Inferior parietal cortex (tissue), 1 donor: Measurements from ENCODE around the gene PARS2.

Source experiments
- DNase-seq: peaks from one replicate; pipeline ENCODE4 v3.0.0-alpha.2; 2016; ENCODE audit errors: extremely low spot score

The PARS2 gene

DNA sequence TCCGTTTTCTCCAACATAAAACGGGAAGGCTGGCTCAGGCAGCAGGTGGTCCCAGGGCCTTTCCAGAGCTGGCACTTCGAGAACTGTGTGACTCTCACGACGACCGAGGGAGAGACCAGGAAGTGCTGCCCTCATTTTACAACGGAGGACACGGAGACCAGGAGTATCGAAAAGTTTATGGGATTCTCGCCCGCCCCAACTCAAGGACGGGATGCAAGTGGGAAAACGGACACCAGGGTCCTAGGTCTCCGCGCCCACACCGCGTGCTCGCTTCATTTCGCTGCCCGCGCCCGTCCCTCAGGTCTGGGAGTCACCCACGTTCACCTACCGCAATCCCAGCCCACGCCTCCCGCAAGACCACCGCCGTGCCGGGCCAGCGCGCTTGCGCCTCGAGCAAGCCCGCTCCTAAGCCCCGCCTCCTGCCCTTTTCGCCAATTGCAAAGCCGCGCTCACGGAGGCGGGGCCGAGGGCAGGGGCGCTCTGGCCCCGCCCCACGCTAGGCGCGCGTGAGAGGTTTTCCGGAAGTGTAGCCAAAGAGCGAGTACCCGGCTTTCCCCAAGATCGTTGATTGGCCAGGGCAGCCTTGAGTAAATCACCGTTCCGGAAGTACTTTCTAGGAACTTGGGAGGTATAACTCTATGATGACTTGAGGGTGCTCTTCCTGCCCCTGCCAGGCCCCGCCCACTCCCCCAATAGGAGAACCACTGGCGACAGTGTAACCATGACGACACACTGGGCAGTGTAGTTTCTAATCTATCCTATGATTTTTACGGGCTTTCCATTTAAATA lies at the start of gene PARS2:
Gene PARS2, minus strand, starts transcription at position 391 of the 789 bp plus-strand sequence. CDS start 5,362 bp downstream, outside the sequence.
- DNase-seq: peak; percentile 100

DNA sequence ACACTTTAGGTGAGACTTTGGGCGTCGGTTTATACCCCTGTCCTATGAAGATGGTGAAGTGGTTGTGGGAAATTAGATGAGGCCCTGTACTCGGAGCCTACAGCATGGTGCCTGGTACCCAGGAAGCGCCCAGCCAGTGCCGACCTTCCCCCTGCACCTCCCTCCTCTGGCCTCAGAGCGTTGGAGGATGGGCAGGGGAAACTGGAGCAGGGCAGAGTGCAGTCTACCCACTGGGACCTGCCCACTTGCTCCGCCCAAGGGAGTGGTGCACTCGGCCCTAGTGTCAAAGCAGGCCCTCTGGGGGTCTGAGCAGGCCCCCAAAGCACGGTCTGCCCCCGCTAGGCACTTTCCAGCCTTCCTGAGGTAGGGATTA lies 49.8 kb upstream of the PARS2 start:
- no peak for DNase-seq

DNA sequence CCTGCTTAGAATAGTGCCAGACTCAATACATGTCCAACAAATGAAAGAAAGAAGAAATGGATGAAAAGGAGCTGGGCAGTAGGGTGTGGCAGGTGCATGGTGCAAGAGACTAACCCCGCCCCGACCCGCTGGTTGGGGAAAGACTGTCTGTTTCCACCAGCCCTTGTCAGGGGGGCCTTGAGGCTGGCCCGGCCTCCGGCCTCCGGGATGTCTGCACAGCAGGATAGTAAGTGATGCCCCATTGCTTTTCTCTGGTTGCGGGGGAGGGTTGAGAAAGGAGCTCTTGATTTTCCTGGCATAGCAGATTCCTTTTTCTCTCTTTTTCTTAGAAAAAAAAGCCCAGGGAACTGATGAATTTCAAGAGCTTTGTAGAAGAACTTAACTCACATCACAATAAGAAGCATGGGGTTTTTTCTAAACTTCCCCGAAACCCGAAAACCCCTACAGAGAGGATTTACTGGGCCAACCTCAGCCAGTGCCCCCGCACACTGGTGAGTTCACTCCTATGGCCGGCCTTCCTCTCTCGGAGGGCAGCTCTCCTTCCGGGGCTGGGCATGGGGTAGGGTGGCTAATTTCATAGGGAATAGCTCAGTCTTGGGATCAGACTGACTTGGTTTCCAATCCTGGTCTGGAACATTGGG lies 49.3 kb upstream of the PARS2 start:
- DNase-seq: no peak

DNA sequence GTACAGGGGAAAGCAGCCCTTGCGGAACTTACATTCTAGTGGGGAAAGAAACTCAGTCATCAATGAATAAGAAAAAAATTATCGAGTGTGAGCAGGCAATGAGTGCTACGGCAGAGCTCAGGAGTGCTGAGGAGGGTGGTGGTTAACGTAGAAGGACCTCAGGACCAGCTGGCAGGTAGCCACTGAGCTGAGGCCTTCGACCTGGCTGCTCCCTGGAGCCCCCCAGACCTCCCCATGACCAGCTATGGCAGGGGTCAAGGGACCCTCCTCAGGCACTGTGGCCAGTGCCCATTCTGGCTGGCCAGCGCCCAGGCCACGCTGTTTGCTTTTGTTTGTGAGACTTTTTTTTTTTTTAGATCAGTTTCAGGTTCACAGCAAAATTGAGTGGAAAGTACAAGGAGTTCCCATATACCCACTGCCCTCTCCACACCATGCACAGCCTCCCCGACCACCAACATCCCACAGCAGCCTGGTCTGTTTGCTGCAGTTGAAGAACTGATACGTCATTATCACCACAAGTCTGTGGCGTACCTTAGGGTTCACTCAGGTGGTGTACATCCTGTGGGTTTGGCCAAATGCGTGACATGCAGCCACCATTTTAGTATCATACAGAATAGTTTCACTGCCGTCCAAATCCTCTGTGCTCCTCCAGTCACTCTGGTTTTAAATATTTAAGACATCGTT lies 48.6 kb upstream of the PARS2 start:
- DNase-seq: no peak

DNA sequence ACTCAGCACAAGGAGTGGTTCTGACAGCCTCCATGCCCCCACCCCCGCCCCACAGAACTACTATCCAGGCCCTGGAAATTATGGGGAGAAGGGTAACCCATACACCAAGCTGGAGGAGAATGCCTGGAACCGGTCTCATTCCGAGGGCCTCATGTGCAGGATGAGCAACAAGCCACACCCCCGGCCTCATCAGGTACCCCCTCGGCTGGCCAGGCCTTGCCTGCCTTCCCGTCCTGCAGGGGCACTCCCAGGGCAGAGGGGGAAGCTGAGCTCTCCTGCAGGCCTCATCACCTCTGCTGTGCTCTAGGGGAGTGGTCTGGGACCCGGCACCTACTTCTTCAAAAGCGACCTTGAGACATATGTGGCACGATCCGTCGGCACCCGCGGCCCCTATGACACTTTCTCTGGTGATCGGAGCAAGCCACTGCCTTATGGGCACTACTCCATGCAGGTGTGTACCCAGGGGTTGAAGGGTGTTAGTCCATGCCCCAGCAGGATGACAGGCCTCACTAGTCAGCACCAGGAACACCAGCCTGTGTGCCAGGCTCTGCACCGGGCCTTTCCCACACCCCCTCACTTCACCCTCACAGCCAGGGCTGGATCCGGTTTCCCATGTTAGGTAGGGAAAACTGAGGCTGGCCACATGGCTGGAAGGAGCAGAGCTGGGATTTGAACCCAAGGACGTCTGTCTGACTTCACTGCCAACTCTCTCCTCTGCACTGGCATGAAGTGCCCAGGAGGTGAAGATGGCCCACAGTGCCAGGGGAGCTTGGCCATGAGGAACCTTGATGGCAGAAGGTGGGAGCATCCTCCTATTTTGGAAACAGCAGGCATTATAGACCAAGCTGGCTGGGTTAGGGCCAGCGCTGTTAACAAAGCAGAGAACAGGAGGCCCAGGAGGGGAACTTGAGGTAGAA lies 47.7 kb upstream of the PARS2 start:
- DNase-seq: no peak

DNA sequence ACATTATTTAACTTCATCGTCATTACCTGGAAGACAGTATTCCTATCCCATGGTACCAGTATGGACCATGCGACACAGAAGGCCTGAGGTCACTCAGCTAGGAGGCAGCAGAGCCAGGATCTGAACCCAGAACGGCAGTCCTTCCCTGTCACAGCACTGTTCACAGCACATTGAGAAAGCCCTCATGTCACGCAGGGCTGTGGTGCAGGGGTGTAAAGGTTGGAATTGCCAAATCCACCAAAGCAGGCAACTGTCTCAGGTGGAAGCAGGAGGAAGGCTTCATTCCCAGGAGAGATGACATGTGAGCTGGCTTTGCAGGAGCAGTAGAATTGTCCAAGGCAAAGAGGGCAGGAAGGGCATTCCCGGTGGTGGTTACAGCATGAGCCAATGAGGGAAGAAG lies 46.7 kb upstream of the PARS2 start:
- no peak for DNase-seq

DNA sequence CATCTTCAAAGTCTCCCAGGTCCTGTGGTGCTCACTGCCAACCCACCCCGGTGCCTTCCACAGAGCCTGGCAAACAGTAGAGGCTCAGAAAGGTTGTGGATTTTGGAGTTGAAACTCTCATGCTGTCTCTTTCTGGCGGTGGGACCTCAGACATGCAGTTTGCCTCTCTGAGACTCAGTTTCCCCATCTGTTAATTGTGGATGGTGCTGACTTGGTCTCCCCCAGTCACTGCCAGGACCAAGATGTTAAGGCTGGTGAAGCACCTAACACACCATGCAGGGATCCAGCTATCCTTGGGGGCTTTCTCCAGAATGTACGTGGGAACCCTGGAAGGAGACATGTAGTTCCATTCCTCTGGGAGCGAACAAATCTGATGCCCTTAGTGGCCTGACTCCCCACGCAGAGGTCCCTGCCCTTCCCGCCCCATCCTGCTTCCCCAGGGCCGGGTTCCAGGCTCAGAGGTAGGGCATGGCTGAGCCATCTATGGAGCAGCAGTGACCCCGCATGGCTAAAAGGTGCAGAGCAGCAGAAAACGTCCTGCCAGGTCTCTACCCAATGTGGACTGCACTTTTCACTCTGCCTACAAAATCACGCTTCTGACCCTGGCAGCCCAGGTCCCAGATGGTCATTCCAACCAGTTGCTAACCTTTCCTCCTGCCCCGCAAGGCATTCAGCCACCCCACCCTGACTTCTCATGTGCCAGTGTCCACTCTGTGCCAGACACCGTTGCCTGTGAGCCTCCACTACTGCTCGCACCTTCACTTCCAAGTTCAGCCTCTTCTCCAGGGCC lies 46.0 kb upstream of the PARS2 start:
- DNase-seq: peak; percentile 74

DNA sequence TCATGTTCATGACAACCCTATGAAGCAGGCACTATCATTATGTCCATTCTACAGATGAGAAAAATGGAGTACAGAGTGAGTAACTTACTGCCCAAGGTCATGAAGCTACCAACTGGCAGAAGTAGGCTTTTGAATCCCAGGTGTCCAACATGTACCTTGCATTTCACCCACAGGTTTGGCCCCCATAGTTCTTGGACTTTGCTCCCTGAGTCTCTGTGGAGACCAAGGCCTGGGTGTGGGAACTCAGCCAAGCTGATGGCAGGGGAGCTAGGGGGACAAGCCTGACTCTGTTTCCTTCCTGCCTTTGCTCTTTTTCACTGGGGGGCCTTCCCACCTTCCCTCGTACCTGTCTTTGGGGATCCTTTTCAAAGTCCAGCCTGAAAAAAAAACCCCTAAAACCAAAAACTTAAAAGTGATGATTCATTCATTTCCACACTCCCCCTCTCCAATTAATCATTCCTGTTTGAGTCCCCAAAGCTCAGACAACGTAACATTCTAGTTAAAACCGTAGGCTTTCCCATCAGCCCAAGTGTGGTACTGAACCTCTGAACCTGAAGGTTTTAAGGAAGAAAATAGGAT lies 45.3 kb upstream of the PARS2 start:
- DNase-seq: no peak

DNA sequence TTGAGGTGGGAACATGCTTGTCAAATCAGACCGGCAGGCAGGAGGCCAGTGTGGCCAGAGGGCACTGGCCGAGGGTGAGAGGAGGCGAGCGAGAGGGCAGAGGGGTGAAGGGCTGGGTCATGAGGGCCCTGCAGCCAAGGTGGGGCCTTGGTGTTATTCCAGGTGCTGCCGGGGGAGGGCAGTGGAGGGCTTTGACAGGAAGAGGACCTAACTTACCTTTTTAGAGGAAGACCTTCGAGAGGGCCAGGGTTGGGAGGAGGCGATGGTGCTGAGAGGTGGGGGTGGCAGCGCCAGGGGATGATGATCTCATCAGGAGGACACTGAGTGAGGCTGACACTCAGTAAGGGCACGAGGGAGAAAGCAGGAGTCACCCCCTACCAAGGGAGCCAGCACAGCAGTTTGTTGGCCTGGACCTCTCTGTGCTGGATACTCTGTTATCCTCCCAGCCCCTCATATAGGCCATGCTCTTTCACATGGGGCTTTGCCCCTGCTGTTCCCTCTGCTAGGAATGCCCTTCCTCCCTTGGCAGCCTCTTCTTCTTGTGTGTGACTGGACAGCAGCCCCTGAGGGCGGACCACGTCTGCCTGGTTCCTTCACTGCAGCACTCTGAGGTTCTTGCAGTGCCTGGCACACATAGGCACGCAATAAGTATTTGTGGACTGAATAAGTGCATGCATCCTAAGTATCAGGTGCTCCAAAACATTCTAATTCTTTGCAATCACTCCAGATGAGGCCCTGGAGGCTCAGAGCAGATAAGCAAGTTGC lies 44.3 kb upstream of the PARS2 start:
- no peak for DNase-seq

DNA sequence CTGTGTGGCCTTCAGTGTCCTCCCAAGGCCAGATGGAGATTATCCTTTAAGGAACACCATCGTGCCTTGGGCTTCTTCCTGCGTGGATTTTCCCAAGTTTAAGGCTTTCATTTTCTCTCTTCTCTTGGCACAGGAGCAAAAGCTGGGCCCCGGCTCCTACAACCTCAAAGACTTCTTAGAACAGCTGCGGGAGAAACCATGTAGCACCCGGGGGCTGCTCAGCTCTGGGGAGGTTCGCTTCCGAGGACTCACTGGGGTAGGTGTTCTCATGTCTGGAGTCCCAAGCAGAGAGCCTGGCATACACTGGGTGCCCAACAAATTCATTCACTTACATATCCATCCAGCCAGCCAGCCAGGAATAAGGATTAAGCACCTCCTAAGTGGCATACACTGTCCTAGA lies 43.4 kb upstream of the PARS2 start:
- no peak for DNase-seq

DNA sequence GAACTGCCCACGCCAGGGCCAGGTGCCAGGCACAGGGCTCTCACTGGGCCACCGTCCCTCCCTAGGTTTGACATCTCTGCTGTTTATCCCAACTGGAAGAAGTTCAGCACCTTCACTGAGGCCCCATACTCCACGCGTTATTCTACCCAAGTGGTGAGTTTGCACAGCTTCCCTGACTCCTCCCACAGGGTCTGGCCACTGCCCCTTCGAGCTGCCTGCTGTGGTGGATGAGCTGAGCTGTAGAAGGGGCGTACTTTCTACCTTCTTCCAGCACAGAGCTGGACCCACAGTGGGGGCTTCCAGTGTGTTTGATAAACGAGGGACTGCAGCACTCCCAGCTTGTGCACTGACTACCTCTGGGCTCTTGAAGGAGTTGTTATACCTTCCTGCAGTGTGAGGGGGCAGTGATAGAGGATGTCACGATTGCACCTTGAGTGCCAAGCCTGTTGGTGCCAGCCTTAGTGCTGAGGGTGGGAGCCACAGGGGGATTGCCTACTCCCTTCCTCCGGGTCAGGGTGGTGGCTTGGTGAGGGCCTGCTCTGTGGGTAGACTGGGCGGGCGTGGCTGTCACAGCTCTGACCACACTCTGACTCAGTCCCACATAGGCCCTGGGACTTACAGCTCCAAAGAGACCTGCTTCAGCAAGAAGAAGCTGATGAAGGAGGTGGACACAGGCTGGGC lies 42.7 kb upstream of the PARS2 start:
- no peak for DNase-seq

DNA sequence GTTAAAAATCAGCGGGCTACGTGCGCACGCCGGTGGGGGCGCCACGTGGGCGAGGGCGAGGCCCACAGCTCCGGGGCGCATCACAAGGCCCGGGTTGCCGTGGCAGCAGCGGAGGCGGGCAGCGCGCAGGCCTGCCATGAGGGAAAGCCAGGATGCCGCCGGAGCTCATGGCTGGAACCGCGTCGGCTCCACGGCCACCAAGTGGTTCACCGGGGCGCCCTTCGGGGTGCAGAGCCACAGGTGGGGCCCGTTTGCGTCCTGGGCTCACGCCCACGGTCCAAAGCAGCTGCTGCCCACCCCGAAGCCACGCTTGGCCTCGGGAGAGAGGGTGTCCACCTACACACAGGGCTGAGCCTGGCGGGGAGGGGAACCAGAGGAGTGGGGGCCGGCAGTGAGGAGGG lies 41.7 kb upstream of the PARS2 start:
- DNase-seq: no peak

DNA sequence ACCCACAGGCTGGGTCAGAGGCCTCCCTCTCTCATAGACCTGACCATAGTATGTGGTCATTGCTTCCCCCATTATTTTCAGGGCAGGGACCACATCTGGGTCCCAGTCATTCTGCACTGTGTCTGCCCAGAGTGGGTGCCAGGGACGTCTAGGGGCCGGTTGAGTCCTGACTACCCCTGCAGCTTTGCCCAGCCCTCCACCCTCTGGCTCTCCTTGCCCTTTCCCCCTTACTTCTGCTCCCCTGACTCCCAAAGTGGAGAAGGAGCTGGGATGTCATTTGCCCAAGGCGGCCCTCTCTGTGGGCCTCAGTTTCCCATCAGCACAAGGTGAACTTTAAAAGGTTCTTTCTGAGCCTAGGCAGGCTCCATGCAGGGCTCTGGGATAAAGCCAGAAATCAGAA lies 41.1 kb upstream of the PARS2 start:
- no peak for DNase-seq

DNA sequence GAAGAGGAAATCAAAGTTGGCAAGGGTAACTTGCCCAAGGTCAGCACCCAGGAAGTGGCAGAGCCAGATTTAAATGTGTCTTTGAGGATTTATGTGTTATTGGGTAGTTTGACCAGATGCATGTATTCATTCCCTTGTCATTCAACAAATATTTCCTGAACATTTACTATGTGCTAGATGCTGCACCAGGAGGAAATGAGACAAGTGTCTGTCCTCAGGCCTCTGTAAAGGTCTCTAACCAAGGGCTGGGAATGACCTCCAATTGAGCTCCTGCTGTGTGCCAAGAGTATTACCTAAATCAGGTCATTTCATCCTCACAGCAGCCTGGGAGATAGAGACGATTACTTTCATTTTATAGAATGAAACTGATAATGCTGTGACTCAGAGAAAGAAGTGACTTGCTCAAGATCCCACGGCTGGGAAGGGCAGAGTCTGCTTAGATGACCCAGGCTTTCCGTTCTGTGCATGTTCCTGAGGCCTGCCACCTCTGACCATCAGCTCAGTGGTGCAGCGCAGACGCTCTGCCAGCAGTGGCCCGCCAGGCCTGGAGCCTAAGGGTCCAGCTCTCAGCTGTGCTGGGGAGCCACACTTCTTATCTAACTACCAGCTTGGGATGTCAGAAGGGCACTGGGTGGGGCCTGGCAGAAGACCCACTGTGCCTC lies 40.3 kb upstream of the PARS2 start:
- no peak for DNase-seq

DNA sequence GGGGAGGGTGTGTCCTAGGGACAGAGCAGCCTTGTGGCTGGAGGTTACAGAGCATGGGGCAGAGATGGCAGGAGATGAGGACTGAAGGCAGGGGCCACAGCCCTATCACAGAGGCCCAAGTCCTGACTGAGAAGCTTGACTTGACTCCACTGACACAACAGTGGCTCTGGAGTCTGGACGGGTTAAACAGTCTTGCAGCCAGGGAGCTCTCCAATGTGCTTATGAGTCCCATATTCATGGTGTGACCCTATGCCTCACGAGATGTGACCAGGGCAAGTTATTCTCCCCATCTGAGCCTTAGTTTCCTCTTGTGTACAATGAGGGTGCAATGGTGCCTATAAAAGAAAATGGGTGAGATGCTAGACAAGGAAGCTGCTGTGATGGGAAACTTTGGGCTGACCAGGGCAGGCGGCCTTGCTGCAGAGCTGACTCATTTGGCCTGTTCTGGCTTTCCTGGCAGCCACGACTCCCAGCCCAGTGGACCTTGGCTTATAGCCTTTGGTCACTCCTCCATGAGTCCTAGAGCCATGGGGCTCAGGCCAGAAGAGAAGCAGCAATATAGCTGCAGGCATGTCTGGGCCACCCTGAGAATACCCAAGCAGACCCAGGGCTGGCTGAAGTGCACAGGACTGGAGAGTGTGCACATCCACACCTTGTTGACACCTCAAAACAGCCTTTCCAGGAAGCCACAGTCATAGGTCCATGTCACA lies 39.6 kb upstream of the PARS2 start:
- DNase-seq: no peak

DNA sequence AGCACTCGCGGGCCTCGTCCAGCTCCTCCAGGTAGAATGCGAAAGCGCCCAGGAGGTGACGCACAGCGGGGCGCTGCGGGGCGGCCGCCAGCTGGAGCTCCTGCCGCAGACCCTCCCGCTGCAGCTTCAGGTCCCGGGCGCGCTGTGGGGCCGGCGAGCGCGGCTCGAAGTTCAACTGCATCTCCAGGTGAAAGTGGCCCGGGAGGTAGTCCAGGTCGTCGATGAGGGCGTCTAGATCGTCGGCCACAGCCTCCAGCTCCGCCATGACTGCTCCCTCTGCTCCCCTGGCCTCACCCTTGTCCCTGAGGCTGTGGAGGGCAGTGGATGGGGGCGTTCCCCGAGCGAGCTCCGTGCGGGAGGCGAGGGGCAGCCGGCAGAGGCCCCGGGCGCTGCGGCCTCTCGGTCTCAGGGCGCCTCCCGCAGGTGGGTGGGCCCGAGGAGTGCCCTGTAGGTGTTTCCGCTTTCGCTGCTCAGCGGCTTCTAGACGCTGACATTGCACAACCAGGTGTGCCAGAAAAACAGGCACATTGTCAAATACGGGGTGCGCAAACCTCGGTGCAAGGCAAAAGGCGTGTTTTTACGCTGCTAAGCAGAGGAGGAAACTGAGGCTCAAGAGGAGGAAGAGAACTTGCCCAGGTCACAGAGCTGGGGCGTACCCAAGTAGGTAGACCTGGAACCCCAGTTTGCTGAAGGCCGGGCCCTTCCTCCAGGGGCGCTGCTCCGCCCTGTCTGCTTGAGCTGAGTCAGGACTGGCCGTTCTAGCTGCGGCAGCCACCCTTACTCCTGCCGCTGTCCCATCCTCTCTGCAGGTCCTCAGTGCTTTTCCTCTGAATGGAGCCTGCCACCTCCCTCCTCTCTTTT lies 36.8 kb upstream of the PARS2 start, which contains the start of gene TTC22:
Gene TTC22, minus strand, starts transcription at position 425 of the 861 bp plus-strand sequence. Its CDS starts 160 bp downstream, at position 265.
- DNase-seq: no peak
